M059J (cell line): Measurements from ENCODE around the gene DHX40. TPM values are rescaled to one million over a fixed set of nuclear protein-coding genes. Genes with fewer than 3 reads are reported as not detected.
"Not testable (repeated sequence)": the region's sequence is repeated elsewhere in the genome, so short reads cannot be mapped to it uniquely, and the experiment has no call there.

Source experiments
- DNase-seq: peaks from one replicate; pipeline ENCODE4 v3.0.0-alpha.2; 2012; ENCODE audit warnings: low read depth
- total RNA-seq: library from RNA; depleted of rRNA; stranded (reverse); fragments of >200 nt; shearing (Covaris generic); gene quantifications from 2 replicates; pipeline ENCODE4 v1.2.3, GENCODE V29; 2014; rRNA removed

DHX40 gene, protein sequence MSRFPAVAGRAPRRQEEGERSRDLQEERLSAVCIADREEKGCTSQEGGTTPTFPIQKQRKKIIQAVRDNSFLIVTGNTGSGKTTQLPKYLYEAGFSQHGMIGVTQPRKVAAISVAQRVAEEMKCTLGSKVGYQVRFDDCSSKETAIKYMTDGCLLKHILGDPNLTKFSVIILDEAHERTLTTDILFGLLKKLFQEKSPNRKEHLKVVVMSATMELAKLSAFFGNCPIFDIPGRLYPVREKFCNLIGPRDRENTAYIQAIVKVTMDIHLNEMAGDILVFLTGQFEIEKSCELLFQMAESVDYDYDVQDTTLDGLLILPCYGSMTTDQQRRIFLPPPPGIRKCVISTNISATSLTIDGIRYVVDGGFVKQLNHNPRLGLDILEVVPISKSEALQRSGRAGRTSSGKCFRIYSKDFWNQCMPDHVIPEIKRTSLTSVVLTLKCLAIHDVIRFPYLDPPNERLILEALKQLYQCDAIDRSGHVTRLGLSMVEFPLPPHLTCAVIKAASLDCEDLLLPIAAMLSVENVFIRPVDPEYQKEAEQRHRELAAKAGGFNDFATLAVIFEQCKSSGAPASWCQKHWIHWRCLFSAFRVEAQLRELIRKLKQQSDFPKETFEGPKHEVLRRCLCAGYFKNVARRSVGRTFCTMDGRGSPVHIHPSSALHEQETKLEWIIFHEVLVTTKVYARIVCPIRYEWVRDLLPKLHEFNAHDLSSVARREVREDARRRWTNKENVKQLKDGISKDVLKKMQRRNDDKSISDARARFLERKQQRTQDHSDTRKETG
- 44.4 and 50.1 TPM in 2 replicates for total RNA-seq

DNA sequence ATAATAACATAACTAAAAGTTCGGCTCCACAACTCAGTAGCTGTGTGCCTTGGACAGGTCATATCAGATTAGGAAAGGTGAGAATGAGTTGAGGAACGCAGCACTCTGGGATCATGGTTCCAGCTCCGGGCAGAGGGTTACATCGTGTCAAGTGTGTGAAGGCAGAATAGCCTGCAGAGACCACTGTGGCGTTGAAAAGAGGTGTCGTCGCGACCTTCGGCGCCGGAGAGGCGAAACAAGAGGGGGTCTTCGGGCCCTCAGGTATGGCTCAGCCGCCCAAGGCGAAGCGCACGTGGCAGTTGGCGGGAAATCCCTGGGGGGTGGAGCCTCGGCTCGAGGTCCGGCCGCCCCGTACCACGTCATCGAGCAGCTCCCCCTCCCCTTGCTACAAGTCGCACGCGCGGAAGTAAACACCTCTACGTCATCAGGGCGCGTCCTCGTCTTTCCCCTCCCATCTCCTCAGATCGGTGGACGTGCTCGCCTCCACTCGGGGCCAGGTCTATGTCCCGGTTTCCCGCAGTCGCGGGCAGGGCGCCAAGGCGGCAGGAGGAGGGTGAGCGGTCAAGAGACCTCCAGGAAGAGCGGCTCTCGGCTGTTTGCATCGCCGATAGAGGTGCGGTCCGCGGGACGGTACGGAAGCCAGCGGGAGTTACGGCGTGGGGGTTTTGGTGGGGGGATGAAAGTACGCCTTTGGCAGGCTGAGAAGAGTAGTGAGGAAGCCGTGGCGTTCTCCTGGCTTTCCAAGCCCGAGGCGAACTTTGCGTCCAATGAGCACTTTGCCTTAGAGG is at the start of gene DHX40:
Gene DHX40 (plus strand): TSS at position 440 of the 788 bp plus-strand sequence. CDS start 62 bp downstream, at position 502.
- DNase-seq, result peak; percentile 86

DNA sequence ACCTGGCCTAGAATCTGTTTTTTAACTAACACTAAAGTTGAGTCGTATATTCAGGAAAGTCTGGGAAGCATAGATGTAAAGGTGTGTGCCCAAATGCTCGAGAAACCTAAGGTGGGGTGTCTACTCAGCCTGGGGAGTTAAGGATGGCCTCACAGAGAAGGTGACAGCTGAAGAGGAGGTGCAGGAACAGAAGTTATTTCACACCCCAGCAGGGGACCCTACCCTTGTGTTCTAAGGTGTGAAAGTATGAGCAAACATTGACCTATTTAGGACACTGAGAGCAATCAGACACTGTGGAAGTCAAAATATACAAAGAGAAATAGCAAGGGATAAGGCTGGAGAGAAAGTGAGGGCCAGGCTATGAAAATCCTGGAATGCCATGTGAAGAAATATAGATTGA is 49.0 kb upstream of the DHX40 start:
- no peak for DNase-seq

DNA sequence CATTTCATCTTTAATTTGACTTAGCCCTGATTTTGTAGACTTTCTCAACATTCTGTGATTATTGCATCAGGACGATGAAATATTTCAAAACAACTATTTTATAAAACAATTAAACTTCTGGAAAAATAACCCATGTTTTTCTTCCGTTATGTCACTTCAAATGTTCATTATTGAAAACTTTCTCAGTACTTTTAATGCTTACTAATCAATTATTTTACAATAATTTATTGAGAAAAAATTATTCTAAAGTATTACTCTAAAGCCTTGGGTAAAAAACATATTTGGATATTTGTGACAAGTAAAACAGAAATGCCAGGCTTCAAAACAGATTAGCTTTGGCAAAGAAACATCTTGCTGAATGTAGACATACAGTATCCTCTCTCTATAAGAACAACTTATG is 46.3 kb upstream of the DHX40 start:
- no peak for DNase-seq

DNA sequence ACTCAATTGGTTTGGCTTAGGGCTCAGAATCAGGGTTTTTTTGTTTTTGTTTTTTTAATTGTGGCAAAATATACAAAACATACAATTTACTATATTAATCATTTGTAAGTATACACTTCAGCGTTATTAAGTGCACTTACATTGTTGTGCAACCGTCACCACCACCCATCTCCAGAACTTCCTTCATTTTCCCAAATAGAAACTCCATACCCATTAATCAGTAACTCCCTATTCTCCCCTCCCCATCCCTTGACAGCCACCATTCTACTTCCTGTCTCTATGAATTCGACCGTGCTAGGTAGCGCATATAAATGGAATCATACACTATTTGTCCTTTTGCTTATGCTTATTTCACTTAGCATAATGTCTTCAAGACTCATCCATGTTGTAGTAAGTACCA is 45.2 kb upstream of the DHX40 start:
- no peak for DNase-seq

DNA sequence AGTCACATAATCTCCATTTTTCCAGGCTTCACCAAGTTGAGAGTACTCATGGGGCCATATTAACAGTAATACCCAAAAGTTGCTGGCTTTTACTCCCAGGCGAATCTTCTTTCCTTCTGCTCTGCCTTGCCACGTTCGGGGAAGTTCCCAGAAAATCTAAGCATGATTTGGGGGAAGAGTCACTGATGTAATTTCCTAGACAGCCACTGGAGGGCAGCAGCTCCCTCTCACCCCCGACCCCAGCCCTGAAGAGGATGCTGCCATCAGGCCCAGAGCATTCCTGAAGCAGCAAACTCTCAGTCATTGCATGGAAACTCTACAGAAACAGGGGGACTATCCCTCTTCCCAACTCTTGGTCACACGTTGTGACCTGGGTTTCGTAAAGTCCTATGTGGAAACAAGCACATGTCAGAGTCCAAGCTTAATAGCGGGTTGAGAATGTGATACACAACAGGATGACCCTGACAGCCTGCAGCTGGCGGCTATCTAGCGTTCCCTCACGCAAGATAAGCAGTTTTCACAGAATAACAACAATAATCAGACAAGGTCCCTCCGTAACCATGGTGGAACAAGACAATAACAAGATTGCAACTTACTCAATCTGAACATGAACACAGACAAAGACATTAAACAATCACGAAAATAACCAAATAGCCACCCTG is 43.8 kb upstream of the DHX40 start:
- peak; percentile 58 for DNase-seq

DNA sequence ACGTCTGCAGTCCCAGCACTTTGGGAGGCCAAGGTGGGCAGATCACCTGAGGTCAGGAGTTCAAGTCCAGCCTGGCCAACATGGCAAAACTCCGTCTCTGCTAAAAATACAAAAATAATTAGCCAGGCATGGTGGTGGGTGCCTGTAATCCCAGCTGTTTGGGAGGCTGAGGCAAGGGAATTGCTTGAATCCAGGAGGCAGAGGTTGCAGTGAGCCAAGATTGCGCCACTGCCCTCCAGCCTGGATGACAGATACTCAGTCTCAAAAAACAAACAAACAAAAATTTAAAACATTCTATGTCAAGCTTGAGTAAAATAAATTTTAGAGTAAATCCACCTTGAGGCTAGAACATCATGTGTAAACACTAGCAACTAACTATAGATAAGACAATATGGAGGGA is 40.5 kb upstream of the DHX40 start:
- DNase-seq, result not testable (repeated sequence)

DNA sequence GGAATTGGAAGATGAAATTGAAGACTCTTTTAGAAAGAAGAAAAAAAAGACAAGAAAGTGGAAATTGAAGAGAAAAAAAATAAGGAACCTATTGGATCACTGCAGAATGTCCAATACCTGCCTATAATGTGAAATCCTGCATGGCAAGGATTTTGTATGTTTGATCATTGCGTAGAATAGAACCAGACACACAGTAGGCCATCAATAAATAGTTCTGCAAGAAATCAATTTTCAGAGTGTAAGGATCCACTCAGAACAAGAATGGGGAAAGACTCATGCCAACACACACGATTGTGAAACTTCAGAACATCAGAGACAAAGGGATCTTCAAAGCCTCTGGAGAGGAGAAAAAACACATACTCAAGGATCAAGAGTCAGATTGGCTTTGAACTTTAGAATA is 39.7 kb upstream of the DHX40 start:
- DNase-seq, result no peak

DNA sequence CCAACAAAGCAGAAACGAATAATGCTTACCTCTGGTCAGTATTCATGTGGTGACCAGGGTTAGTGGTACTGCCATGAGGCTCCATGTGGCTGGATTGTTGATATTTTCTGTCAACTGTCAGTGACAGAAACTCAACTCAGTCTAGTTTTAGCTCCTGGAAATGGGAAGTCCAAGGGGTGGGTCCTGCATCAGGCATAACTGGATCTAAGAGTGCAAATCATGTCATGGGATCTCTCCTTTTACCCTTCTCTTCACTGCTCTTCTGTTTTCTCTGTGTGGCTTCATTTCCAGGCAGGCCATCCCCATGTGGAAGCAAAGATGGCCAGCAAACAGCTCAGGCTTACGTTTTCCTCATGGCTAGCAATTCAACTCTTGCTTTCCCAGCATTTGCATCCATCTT is 39.0 kb upstream of the DHX40 start:
- DNase-seq, result no peak

DNA sequence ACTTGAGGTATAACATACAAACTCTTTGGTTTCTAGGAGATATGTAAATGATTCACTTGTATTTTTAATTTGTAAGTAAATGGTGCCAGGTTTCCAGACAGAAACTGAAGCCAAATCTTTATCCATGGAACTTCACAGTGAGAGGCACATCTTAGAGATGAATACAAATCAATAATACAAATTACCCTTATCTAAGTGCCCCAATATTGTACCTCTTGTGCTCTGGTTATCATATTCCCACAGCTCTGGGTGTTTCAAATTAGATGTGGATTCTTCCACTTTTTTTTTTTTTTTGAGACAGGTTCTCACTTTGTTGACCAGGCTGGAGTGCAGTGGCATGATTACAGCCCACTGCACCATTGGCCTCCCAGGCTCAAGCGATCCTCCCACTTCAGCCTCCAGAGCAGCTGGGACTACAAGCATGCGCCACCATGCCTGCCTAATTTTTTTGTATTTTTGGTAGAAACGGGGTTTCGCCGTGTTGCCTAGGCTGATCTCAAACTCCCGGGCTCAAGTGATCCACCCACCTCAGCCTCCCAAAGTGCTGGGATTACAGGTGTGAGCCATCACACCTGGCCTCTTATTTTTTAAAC is 38.0 kb upstream of the DHX40 start:
- DNase-seq, result no peak

DNA sequence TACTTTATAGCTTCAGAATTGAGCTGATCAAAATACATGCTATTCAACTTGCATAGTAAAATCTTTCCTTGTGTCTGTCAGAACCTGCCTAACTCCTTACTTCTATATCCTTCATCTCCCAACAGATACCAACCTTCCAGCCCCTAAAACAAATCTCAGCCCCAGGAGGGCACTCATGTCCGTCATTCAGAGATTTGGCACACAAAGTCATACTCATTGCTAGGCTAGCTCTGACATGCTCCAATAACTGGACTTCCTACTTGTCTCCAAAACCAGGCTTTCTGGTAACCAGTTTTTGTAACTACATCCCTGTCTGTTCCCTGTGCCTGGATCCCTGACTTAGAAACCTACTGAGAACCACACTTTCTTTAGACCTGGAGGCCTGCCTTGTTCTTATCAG is 37.5 kb upstream of the DHX40 start:
- no peak for DNase-seq

DNA sequence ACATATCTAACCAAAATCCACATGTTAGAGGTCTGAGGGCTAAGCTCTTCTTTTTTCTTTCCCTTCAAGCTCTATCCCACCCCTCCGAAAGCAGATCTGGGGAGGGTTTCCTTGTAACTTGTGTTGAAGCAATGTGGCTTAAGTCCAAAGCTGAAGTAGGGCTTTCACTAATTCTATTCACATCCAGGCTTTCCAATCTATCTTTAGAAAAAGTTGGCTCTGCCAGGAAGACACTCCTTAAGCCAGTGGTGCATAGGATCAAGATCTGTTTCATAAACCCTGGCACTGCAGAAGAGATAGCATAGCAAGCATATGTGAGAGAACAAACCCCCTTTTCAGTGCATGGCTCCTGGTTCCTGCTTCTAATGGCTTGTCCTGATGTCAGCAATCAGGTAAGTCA is 34.9 kb upstream of the DHX40 start:
- DNase-seq, result no peak

DNA sequence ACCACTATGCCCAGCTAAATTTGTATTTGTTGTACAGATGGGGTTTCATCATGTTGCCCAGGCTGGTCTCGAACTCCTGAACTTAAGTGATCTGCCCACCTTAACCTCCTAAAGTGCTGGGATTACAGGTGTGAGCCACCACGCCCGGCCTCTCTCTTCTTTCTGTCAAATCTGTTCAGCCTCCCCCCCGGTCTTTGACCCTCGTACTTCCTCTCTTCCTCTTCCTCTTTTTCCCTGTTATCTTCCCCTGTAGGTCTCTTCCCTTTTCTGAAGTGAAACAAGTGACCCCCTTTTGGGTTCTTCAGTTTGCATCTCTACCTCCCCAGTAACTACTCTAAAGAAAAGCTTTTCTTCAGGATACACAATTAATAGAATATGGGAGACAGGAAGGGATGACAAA is 31.7 kb upstream of the DHX40 start:
- no peak for DNase-seq

DNA sequence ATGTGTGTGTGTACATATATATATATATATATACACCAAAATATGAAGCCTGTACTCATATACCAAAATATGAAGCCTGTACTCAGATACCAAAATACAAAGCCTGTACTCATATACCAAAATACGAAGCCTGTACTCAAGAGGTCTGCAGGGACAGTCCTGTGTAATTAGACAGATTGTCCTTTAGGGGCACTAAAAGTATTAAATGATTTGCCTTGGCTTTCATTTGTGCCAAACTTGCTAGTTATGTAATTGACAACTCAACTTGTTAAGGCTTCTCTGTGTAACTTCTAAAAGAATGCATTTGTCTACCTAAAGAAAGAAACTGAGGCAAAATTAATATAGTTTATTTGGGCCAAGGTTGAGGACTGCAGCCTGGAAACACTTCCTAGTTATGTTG is 30.8 kb upstream of the DHX40 start:
- DNase-seq, result peak; percentile 40

DNA sequence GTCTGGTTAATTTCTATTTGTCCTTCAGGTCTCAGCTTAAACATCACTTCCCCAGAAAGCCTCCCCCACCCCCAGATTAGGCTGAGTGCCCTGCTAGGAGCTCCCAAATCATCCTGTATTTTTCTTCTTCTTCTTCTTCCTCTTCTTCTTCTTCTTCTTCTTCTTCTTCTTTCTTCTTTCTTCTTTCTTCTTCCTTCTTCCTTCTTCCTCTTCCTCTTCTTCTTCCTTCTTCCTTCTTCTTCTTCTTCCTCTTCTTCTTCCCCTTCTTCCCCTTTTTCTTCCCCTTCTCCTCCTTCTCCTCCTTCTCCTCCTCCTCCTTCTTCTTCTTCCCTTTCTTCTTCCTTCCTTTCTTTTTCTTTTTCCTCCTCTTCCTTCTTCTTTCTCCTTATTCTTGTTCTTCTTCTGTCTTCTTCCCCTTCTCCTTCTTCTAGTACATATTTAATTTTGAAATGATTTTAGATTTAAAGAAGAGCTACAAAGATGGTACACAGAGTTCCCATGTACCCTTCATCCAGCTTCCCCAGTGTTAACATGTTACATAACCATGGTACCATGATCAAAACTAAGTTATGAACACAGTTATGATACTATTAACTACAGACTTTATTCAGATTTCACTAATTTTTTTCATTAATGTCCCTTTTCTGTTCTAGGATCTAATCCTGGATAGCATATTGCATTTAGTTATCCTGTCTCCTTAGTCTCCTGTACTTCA is 27.1 kb upstream of the DHX40 start:
- DNase-seq, result no peak

DNA sequence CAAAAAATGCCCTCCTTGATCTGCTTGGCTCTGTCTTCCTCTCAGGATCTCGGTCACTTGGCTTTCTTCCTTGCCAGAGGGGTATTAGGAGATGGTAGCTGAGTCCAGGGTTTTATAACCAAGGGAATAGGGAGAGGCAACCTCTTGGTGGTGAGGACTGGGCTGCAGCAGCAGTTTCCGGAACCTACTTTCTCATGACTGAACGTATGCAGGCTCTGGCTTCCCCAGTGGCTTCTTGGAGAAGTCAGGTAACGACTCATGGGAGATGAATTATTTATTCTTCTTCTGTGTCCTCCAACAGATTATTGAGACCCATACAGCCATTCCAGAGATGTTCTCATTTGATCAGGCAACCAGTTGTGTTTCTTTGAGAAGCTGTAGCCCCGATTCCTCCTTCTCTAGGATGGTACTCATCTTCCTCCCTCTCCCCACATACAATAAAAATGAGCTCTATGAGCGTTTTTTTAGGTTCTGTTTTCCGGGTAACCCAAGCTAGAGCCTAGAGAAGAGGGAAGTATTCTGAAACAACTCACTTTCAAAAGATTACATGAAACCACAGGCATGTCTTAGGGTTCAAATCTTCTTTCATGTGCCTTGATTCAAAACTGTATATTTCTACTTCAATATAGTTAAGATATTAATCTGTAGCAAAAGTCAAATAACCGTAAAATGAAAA is 22.3 kb upstream of the DHX40 start:
- DNase-seq, result no peak

DNA sequence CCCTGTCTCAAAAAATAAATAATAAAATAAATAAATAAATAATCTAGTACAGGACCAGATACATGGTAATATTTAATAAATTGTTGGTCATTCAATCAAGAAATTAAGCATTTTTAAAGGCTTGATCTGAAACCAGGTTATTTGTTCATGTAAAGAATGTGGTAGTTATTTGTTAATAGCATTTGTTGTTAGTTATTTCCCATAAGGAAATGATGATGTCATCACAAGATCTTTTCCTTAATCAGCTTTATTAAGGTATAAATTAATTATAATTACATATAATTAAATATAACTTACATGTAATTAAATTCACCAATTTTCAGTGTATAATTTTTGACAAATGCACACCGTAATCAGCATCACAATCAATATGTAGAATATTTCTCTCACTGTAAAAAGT is 19.5 kb upstream of the DHX40 start:
- no peak for DNase-seq

DNA sequence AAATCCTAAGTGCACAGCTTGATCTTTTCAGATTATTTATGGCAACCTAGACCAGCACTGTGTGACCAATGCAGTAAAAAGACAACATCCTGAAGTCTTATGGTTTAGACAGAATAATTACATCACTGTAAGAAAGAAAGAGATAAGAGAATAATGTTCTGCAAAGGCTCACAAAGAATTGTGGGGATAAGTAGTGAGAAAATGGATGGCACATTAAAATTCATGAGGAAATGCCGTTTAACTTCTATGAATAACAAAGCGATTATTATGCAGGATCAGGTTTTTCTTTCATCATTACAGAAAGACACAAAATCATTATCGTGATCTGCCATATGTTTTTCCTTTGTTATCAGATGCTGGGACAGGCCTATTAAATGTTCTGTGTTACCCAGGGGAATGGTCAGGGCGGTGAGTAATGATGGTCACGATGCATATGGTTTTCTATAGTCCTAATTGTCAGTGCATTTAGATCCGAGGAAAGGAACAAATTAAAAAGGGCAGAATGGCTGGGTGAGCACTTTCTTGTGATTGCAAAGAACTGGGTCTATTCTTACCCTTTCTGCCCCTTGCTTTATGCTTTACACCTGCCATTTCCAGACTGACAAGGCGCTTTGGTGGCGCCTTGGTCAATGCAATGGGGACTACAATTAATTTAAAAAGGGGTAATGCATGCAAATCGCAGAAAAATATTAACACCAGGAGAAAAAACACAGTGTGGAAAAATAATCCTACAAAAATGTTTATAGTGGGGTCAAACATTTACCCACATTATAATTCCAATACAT is 18.1 kb upstream of the DHX40 start:
- DNase-seq, result no peak

DNA sequence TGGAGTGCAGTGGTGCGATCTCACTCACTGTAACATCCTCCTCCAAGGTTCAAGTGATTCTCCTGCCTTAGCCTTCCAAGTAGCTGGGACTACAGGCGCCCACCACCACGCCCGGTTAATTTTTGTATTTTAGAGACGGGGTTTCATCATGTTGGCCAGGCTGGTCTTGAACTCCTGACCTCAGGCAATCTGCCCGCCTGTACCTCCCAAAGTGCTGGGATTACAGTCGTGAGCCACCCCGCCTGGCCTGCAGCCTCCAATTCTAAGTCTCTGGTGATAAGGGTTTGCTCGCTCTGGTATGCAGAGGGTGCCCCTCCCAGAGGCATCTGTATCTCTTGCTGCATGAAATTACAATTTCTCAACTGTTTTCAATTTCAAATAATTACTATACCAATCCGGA is 16.4 kb upstream of the DHX40 start:
- not testable (repeated sequence) for DNase-seq

DNA sequence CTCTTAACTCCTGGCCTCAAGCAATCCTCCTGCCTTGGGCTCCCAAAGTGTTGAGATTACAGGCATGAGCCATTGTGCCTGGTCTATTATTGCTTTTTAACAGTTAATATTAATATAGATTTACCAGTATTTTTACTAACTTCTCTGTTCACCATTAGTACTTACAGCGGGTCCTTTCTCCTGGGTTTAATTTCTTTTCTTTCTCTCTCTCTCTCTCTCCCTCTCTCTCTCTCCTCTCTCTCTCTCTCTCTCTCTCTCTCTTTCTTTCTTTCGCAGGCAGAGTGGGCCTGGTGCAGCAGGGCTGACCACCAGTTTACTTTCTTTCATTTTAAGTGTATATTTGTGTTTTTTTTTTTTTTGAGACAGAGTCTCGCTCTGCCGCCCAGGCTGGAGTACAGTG is 14.7 kb upstream of the DHX40 start:
- no peak for DNase-seq
